Thyroid gland (tissue), 4 donors: Measurements from ENCODE around the gene HAS3. TPM values are rescaled to one million over a fixed set of nuclear protein-coding genes. Genes with fewer than 3 reads are reported as not detected.

Experiments
- DNase-seq, 2 donors: peaks; one replicate each; pipeline ENCODE4 v3.0.0-alpha.2; 2019
- H3K27ac ChIP-seq, 3 donors: fragments of 200-600 bp; sonication (generic); 1 replicate in 2 of 3; 2 replicates in 1 of 3; pipeline ENCODE4 v1.5.1; 2016 to 2019; ENCODE audit warnings: mild to moderate bottlenecking in 1 of 3, moderate library complexity in 1 of 3
- H3K27me3 ChIP-seq: fragments of 200-600 bp; sonication (generic); one replicate; pipeline ENCODE4 v1.5.1; 2019
- H3K36me3 ChIP-seq, 2 donors: fragments of 200-600 bp; sonication (generic); one replicate each; pipeline ENCODE4 v1.5.1; 2016 to 2019
- H3K4me1 ChIP-seq, 2 donors: fragments of 200-600 bp; sonication (generic); one replicate each; pipeline ENCODE4 v1.5.1; 2017 to 2019
- H3K4me3 ChIP-seq, 3 donors: fragments of 200-600 bp; sonication (generic); replicated peaks in 1 of 3; 1 replicate in 2 of 3; 2 replicates in 1 of 3; pipeline ENCODE4 v1.5.1; 2016; ENCODE audit warnings: mild to moderate bottlenecking in 1 of 3
- H3K9me3 ChIP-seq: fragments of 200-600 bp; sonication (generic); one replicate; pipeline ENCODE4 v1.5.1; 2017
- POLR2A ChIP-seq, 2 donors: fragments of 450-650 bp; IDR thresholded peaks; one replicate each; pipeline ENCODE4 v1.6.1; 2017; ENCODE audit warnings: antibody characterized with exemption in 2 of 2, mild to moderate bottlenecking in 2 of 2, moderate library complexity in 1 of 2
- WGBS, 2 donors: methylation state at CpG; one replicate each; pipeline ENCODE4 v1.1.5; 2017; 5-methylcytosine and 5-hydroxymethylcytosine counted together
- intact Hi-C: fragments of 100-400 bp; cut with DNase I; formaldehyde crosslinking; loops from one replicate; pipeline ENCODE4 v1.15.1; 2023
- total RNA-seq, 4 donors: library from RNA; depleted of rRNA; stranded (reverse); fragments of >200 nt; gene quantifications; one replicate each; pipeline ENCODE4 v1.2.3, GENCODE V29; 2016
- TF ChIP-seq, protein P1 (sequence below), 6 experiments: fragments of 200-600 bp in 3 of 6; fragments of 450-650 bp in 3 of 6; sonication (generic) in 3 of 6; IDR thresholded peaks; one replicate each; pipeline ENCODE4 v1.5.1; 2016 to 2019; ENCODE audit warnings: antibody characterized with exemption in 6 of 6, mild to moderate bottlenecking in 2 of 6, inconsistent platforms in 1 of 6, moderate library complexity in 1 of 6

HAS3 gene
- total RNA-seq, 4 donors from 2014 or later, result 3.5 to 9.1 (median 7.5) TPM

DNA sequence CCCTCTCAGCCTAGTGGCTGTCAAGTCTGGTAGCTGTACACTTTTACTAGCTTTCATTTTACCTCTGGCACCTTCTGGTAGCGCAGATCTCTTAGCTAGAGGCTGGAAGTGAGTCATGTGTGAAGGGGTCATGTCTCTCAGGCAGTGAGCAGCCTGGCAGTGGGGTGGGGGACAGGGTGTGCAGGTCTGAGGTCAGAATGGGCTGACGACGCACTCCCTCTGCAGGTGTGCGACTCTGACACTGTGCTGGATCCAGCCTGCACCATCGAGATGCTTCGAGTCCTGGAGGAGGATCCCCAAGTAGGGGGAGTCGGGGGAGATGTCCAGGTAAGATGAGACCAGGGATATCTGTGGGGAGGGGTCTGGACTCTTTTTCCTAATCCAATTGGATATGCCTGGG lies 7.8 kb downstream of the HAS3 start:
- Histone ChIP-seq H3K9me3 (no peaks in the 10 kb centered on the region), H3K4me3 (no peak overlapping the region), H3K27me3 (no peaks in the 10 kb centered on the region), H3K27ac (no peak overlapping the region), H3K36me3 (peaks cover 25 to 28% of the 10 kb centered on the region in 2 donors), H3K4me1 (peaks cover 20 to 40% of the 10 kb centered on the region in 2 donors)
- WGBS, 2 donors, result 94 to 95% methylated on average over 7 of the region's 7 CpGs
- no peak for DNase-seq
- TF ChIP-seq, protein P1, sequence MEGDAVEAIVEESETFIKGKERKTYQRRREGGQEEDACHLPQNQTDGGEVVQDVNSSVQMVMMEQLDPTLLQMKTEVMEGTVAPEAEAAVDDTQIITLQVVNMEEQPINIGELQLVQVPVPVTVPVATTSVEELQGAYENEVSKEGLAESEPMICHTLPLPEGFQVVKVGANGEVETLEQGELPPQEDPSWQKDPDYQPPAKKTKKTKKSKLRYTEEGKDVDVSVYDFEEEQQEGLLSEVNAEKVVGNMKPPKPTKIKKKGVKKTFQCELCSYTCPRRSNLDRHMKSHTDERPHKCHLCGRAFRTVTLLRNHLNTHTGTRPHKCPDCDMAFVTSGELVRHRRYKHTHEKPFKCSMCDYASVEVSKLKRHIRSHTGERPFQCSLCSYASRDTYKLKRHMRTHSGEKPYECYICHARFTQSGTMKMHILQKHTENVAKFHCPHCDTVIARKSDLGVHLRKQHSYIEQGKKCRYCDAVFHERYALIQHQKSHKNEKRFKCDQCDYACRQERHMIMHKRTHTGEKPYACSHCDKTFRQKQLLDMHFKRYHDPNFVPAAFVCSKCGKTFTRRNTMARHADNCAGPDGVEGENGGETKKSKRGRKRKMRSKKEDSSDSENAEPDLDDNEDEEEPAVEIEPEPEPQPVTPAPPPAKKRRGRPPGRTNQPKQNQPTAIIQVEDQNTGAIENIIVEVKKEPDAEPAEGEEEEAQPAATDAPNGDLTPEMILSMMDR (IDR thresholded peaks at IDR 0.05), result no peak
- no peak for TF ChIP-seq POLR2A (IDR thresholded peaks at IDR 0.05)
- intact Hi-C loops, result no loop called here

DNA sequence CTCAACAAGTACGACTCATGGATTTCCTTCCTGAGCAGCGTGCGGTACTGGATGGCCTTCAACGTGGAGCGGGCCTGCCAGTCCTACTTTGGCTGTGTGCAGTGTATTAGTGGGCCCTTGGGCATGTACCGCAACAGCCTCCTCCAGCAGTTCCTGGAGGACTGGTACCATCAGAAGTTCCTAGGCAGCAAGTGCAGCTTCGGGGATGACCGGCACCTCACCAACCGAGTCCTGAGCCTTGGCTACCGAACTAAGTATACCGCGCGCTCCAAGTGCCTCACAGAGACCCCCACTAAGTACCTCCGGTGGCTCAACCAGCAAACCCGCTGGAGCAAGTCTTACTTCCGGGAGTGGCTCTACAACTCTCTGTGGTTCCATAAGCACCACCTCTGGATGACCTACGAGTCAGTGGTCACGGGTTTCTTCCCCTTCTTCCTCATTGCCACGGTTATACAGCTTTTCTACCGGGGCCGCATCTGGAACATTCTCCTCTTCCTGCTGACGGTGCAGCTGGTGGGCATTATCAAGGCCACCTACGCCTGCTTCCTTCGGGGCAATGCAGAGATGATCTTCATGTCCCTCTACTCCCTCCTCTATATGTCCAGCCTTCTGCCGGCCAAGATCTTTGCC lies 9.0 kb downstream of the HAS3 start:
- intact Hi-C loops, result no loop called here
- no peak overlapping the region for H3K27ac ChIP-seq
- 86 to 95% methylated on average over 25 of the region's 25 CpGs for WGBS, 2 donors
- H3K4me3 ChIP-seq, result no peak overlapping the region
- no peaks in the 10 kb centered on the region for H3K9me3 ChIP-seq
- no peaks in the 10 kb centered on the region for H3K27me3 ChIP-seq
- H3K4me1 ChIP-seq, result peaks cover 11 to 38% of the 10 kb centered on the region in 2 donors
- peaks cover 30 to 33% of the 10 kb centered on the region in 2 donors for H3K36me3 ChIP-seq
- DNase-seq, result no peak
- TF ChIP-seq POLR2A (IDR thresholded peaks at IDR 0.05), result no peak
- TF ChIP-seq, protein P1 (IDR thresholded peaks at IDR 0.05), result no peak

DNA sequence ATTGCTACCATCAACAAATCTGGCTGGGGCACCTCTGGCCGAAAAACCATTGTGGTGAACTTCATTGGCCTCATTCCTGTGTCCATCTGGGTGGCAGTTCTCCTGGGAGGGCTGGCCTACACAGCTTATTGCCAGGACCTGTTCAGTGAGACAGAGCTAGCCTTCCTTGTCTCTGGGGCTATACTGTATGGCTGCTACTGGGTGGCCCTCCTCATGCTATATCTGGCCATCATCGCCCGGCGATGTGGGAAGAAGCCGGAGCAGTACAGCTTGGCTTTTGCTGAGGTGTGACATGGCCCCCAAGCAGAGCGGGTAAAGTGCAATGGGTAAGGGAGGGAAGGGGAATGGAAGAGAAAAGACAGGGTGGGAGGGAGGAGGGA lies 9.5 kb downstream of the HAS3 start:
- peaks cover 28 to 38% of the 10 kb centered on the region in 2 donors for H3K36me3 ChIP-seq
- intact Hi-C loops, result no loop called here

DNA sequence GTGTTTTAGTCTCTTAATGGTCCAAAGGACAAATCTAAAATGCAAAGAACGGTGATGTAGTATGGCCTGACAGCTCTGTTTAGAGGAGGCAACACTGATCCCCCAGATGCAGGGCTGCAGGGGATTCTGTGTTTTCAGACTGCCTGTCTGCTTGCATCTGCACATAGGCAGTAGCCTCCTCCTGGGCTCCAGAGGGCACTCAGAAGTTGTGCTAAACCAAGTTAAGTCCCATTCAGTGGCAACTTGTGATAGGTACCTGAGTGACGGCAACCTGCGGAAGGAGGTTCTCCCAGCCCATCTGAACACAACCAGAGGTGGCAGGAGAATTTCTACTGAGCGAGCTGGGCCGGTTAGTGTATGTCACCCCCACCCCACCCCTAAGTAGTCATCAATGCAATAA lies 9.9 kb downstream of the HAS3 start:
- Histone ChIP-seq H3K9me3 (no peaks in the 10 kb centered on the region), H3K4me1 (peaks cover 11 to 39% of the 10 kb centered on the region in 2 donors), H3K4me3 (no peak overlapping the region), H3K36me3 (peaks cover 32 to 42% of the 10 kb centered on the region in 2 donors), H3K27ac (no peak overlapping the region), H3K27me3 (no peaks in the 10 kb centered on the region)
- DNase-seq, result no peak
- intact Hi-C loops, result no loop called here
- 97 to 98% methylated on average over 5 of the region's 5 CpGs for WGBS, 2 donors
- TF ChIP-seq POLR2A (IDR thresholded peaks at IDR 0.05), result no peak
- TF ChIP-seq, protein P1 (IDR thresholded peaks at IDR 0.05), result no peak

More for the DNA sequence above, 9.5 kb downstream of the HAS3 start:
- H3K27me3 ChIP-seq, result no peaks in the 10 kb centered on the region
- peaks cover 11 to 39% of the 10 kb centered on the region in 2 donors for H3K4me1 ChIP-seq
- DNase-seq, result no peak
- no peak overlapping the region for H3K27ac ChIP-seq
- TF ChIP-seq POLR2A (IDR thresholded peaks at IDR 0.05), result no peak
- TF ChIP-seq, protein P1 (IDR thresholded peaks at IDR 0.05), result no peak
- H3K4me3 ChIP-seq, result no peak overlapping the region
- no peaks in the 10 kb centered on the region for H3K9me3 ChIP-seq
- 96 to 99% methylated on average over 6 of the region's 6 CpGs for WGBS, 2 donors

DNA sequence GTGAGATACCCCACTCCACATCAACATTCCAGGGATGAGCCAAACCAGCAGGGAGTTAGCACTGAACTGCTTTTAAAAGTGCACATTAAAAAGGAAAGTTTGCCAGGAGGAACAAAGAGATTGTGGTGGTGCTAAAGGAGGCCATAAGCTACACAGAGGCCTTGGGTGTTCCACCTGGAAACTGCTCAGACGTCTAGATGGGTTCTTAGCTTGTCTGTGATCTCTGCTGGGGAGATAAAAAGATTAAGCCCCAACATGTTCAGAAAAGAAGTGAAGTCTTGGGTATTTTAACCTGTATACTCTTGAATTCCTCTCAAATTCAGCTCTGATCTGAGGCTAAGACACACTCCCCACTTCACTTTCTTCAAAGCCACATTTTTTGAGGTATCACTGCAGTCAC lies 10.4 kb downstream of the HAS3 start:
- Histone ChIP-seq H3K9me3 (no peaks in the 10 kb centered on the region), H3K36me3 (peaks cover 37 to 46% of the 10 kb centered on the region in 2 donors)
- TF ChIP-seq, protein P1 (IDR thresholded peaks at IDR 0.05), result no peak

More for the DNA sequence above, 10.4 kb downstream of the HAS3 start:
- DNase-seq, result no peak
- 70 to 76% methylated on average over 1 of the region's 1 CpG for WGBS, 2 donors
- no peaks in the 10 kb centered on the region for H3K27me3 ChIP-seq
- intact Hi-C loops, result no loop called here
- H3K27ac ChIP-seq, result no peak overlapping the region
- peaks cover 11 to 39% of the 10 kb centered on the region in 2 donors for H3K4me1 ChIP-seq
- H3K4me3 ChIP-seq, result no peak overlapping the region
